Measurements from ENCODE around the gene SCRT2. TPM values are rescaled to one million over a fixed set of nuclear protein-coding genes. Genes with fewer than 3 reads are reported as not detected.

SCRT2 gene
- total RNA-seq, 1 experiment from 2014 or later, result not detected

DNA sequence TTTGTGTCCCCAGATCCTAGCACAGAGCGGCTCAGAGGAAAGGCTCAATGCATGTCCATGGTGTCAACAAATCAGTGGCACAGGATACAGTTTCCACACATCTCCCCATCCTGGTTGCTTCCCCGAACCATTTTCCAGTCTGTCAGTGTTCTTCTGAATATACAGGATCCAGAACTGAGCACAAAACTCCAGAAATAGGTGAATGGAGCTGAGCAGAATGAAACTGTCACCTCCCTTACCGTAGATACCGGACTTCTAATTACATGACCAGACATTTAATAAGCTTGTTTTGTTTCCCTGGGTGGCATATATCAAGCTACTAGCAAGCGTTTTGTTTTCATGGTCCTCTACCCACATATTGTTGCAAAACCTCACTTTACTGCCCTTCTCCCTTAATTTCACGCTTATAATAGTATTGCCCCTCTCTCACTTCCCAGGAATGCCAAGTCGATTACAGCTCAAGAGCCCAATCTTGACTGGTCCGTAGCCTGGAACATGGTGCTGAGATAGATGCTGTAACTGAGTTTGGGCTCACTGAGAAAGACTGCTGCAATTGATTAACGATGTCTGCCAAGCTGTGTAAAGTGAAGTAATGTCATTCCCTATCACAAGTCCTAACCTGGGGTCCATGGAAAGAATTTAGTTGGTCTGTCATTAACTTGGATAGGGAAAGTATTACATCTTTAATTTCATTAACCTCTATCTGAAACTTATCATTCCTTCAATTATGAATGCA is 12.0 kb upstream of the SCRT2 start:
- Mint-ChIP-seq H3K27ac (peak overlapping the region in 1 of 3 experiments; percentile 40; a peak in 1 of 7 replicates), H3K9me3 (no peaks in the 10 kb centered on the region), H3K27me3 (ENCODE audit: low read depth) (peaks cover 8% of the 10 kb centered on the region; the same call in 1 of the 2 replicates), H3K4me3 (no peak overlapping the region), H3K36me3 (ENCODE audit: insufficient read depth in 1 of 3, low read depth in 3 of 3) (no peaks in the 10 kb centered on the region), H3K4me1 (peaks cover 8 to 21% of the 10 kb centered on the region in 2 experiments)
- no peak overlapping the region for H4K8ac ChIP-seq (replicated peaks; ENCODE audit: insufficient read length, low read depth, low read length)
- no peak overlapping the region for H2AK5ac ChIP-seq (ENCODE audit: insufficient read length, low read length)
- H2BK20ac ChIP-seq (ENCODE audit: low read depth, low read length, poor library complexity, severe bottlenecking), result no peak overlapping the region
- H3K23me2 ChIP-seq (ENCODE audit: insufficient read length, low read depth, low read length, poor library complexity, severe bottlenecking), result no peaks in the 10 kb centered on the region
- no peak overlapping the region for H3K23ac ChIP-seq (ENCODE audit: insufficient read length, low read depth, low read length)
- no peak overlapping the region for H2AFZ ChIP-seq (ENCODE audit: low read length)
- no peak overlapping the region for H2BK5ac ChIP-seq (ENCODE audit: insufficient read length, low read length)
- H3K27ac ChIP-seq (ENCODE audit: insufficient read length, low read depth, low read length), result no peak overlapping the region
- no peak overlapping the region for H3K4me2 ChIP-seq (ENCODE audit: insufficient read depth, insufficient read length, low read length)
- no peak overlapping the region for H3K56ac ChIP-seq (ENCODE audit: insufficient read length, low read depth, low read length)
- no peak overlapping the region for H2BK120ac ChIP-seq (ENCODE audit: low read depth, low read length, poor library complexity, severe bottlenecking)
- H3K18ac ChIP-seq (ENCODE audit: insufficient read length, low read depth, low read length), result no peak overlapping the region
- DNase-seq, result no peak
- no peaks in the 10 kb centered on the region for H3K27me3 ChIP-seq (ENCODE audit: insufficient read depth, low read length)
- H3K9ac ChIP-seq (ENCODE audit: extremely low read depth, insufficient read length, low read length), result no peak overlapping the region
- WGBS (ENCODE audit: extremely low coverage, insufficient read length, low lambda C conversion rate), result no CpG with 5 or more reads among the region's 9 CpGs
- no peak overlapping the region for H2BK15ac ChIP-seq (ENCODE audit: low read depth, low read length)
- H3K79me1 ChIP-seq (ENCODE audit: insufficient read depth, low read depth, low read length, poor library complexity, severe bottlenecking), result no peaks in the 10 kb centered on the region
- H3K79me2 ChIP-seq (ENCODE audit: insufficient read depth, low read length), result no peaks in the 10 kb centered on the region
- H3T11ph ChIP-seq (ENCODE audit: low read length), result no peak overlapping the region
- H2BK12ac ChIP-seq (ENCODE audit: insufficient read length, low read depth, low read length), result no peak overlapping the region
- H4K20me1 ChIP-seq (ENCODE audit: control insufficient read depth, insufficient read depth, insufficient read length), result no peaks in the 10 kb centered on the region
- no peak overlapping the region for H4K5ac ChIP-seq (ENCODE audit: insufficient read length, low read depth, low read length)
- H4K91ac ChIP-seq (ENCODE audit: insufficient read length, low read depth, low read length), result no peak overlapping the region
- no peak for TF ChIP-seq CTCF (conservative IDR thresholded peaks at IDR 0.05)
- no peak overlapping the region for H3K4ac ChIP-seq (ENCODE audit: low read depth, low read length)
- H3K14ac ChIP-seq (ENCODE audit: insufficient read depth, low read length), result no peak overlapping the region
- no peaks in the 10 kb centered on the region for H3K4me1 ChIP-seq (ENCODE audit: insufficient read depth, low read length)
- H3K9me3 ChIP-seq (ENCODE audit: control insufficient read depth, low read depth, low read length), result no peaks in the 10 kb centered on the region

Measured in H9 (cell line).